Activated naive CD4-positive, alpha-beta T cell treated with anti-CD3 and anti-CD28 coated beads, Interleukin-2, amount 50 U/mL, for 24 hours (primary cell): ENCODE results near the gene IL25.
A peak's percentile ranks its signal among the peaks of the same experiment; 100 is the strongest.
"Not testable (repeated sequence)": the region's sequence is repeated elsewhere in the genome, so short reads cannot be mapped to it uniquely, and the experiment has no call there.

Experiments used
- H3K27ac Mint-ChIP-seq: one replicate; pipeline ENCODE4 v1.8.0; 2021; ENCODE audit warnings: mild to moderate bottlenecking, mixed read lengths
- H3K27me3 Mint-ChIP-seq: one replicate; pipeline ENCODE4 v1.8.0; 2021; ENCODE audit warnings: mixed read lengths
- H3K36me3 Mint-ChIP-seq: one replicate; pipeline ENCODE4 v1.8.0; 2021; ENCODE audit warnings: mixed read lengths
- H3K4me1 Mint-ChIP-seq: one replicate; pipeline ENCODE4 v1.8.0; 2021; ENCODE audit warnings: mixed read lengths
- H3K4me3 Mint-ChIP-seq: one replicate; pipeline ENCODE4 v1.8.0; 2021; ENCODE audit warnings: mild to moderate bottlenecking, mixed read lengths
- H3K9me3 Mint-ChIP-seq: one replicate; pipeline ENCODE4 v1.8.0; 2021; ENCODE audit warnings: mixed read lengths

IL25 gene

DNA sequence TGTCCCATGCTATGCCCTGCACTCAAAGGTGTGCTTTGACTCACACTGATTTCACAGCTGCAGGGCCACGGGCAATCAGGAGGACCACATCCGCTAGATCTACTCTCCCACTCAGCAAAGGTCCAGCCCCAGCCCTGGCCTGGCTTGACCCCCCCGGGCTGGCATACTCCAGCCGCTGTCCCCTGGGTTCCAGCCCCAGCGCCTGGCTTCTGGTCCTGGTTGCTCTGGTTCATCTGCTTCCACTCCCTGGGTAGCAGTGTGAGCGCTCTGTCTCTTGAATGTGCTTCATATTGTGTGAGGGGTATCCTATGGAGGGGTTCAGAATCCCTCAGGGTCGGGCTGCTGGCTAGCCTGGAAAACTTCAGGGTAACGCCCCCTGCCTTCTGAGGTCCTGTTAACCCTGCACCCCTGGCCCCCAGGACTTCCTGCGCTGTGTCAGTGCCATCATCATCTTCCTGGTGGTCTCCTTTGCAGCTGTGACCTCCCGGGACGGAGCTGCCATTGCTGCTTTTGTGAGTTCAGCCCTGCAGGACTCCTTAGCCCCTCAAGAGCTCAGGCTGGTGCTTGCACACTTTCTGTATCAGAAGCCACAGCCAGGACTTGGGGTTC lies 6.1 kb downstream of the IL25 start:
- H3K9me3 Mint-ChIP-seq = no peaks in the 10 kb centered on the region
- no peaks in the 10 kb centered on the region for H3K4me1 Mint-ChIP-seq
- no peaks in the 10 kb centered on the region for H3K36me3 Mint-ChIP-seq
- H3K27me3 Mint-ChIP-seq = peaks cover 4% of the 10 kb centered on the region
- no peak overlapping the region for H3K4me3 Mint-ChIP-seq
- no peak overlapping the region for H3K27ac Mint-ChIP-seq

DNA sequence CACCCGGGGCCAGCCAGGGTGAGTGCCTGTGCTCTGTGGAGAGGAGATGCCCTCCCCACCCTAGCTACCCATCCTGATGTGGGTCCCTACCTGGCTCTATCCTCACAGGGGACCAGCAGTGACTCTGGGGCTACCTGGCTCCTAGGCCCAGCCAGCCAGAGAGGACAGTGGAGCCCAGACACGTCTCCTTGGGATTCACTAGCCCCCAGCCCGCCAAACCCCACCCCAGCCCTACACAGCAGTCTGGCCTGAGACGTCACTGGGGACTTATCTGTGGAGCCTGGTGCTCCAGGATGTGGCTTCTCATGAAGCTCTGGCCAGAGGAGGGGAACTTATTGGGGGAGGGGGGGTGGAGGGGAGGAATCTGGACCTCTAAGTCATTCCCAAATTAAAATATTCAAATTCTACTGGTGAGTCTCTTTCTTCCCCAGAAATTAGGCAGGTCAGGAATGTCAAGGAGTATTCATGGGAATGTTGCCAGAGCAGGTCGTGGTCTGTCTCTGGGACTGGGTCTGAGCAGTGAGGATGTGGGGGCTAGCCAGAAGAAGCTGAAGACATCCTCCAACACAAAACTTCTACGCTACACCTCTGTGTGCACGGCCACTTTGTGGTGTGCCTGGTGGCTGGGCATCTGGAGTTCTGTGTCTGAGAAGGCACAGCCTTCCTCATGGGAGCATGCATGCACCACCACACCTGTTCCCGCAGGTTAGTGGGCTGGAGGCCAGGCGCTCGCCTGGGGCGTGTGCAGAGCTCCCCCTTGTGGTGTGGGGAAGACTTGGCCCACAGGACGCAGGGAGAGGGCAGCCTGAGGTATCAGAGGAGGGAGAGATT lies 7.0 kb downstream of the IL25 start:
- H3K36me3 Mint-ChIP-seq = no peaks in the 10 kb centered on the region
- H3K27ac Mint-ChIP-seq = no peak overlapping the region
- H3K9me3 Mint-ChIP-seq = no peaks in the 10 kb centered on the region
- H3K4me3 Mint-ChIP-seq = no peak overlapping the region
- peaks cover 4% of the 10 kb centered on the region for H3K27me3 Mint-ChIP-seq
- H3K4me1 Mint-ChIP-seq = no peaks in the 10 kb centered on the region

DNA sequence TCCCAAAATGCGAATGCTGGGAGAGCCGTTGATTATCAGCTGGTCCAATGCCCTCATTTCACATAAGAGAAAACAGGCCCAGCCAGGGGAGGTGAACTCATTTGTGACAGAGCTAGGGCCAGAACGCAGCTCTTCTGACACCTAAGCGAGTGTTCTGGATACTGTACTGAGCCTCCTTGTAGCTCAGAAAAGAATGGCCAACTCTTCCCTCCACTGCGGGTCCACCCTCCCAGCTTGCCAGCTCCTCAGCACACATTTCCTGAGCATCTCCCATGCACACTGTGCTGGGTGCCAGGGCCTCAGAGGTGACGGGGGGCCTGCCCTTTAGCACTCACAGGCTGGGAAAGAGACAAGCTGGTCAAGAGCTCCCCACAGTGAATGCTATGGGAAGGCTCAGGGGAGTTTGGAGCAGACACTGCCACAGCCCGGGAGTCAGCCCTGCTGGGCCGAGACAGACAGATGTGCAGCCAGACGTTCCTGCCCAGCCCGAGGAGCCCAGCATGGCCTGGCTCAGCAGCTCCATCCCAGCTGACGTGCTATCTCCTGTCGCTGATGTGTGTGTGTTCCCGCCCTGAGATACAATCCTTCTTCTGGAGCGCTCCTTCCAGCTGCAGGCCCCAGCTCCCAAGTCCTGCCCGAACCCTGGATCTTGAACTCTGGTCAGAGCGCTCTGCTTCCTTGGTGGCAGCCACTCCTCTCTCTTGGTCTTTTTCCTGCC lies 7.7 kb downstream of the IL25 start:
- H3K36me3 Mint-ChIP-seq = no peaks in the 10 kb centered on the region
- peak overlapping the region; percentile 69 for H3K27ac Mint-ChIP-seq
- H3K27me3 Mint-ChIP-seq = peaks cover 4% of the 10 kb centered on the region
- no peak overlapping the region for H3K4me3 Mint-ChIP-seq
- H3K4me1 Mint-ChIP-seq = no peaks in the 10 kb centered on the region
- H3K9me3 Mint-ChIP-seq = no peaks in the 10 kb centered on the region

GRCh38 chr14:23380976-23381375 lies 8.4 kb downstream of the IL25 start:
- peaks cover 4% of the 10 kb centered on the region for H3K27me3 Mint-ChIP-seq
- H3K4me1 Mint-ChIP-seq = no peaks in the 10 kb centered on the region
- H3K27ac Mint-ChIP-seq = peak overlapping the region; percentile 69
- no peaks in the 10 kb centered on the region for H3K9me3 Mint-ChIP-seq
- H3K36me3 Mint-ChIP-seq = no peaks in the 10 kb centered on the region
- H3K4me3 Mint-ChIP-seq = no peak overlapping the region

DNA sequence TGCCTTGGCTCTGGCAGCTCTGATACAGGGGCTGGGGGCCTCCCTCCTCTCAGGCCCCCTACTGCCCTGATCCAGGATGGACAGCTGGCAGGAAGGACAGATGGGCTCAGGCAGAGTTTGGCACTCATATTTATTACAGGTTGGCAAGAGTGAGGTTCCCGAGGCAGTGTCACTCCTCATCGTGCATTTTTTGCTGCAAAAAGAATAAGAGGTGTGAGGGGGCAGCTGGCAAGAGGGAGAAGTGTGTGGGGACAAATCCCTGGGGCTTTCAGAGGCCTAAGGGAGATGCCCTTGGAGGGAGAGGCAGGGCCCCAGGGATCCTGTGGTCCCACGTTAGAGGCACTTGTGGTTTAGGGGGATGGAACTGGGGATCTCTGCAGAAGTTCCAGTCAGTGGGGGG lies 9.3 kb downstream of the IL25 start:
- no peak overlapping the region for H3K27ac Mint-ChIP-seq
- peaks cover 4% of the 10 kb centered on the region for H3K27me3 Mint-ChIP-seq

DNA sequence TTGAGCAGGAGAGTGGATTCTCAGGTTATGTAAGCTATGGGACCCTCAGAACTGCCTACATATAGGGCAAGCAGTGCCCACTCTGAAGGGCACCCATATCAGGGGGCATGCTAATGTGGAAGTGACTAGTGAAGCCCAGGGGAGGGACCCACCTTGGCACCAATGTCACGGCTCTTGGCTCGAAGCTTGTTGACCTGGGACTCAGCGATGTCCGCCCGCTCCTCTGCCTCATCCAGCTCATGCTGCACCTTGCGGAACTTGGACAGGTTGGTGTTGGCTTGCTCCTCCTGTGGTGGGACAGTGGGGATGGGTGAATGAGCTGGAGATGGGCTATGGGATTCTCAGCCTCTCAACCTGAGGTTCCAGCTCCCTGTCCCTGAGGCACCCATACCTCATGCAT lies 9.7 kb downstream of the IL25 start:
- H3K4me1 Mint-ChIP-seq = no peaks in the 10 kb centered on the region
- H3K4me3 Mint-ChIP-seq = no peak overlapping the region
- H3K27me3 Mint-ChIP-seq = peaks cover 4% of the 10 kb centered on the region
- H3K27ac Mint-ChIP-seq = no peak overlapping the region
- H3K36me3 Mint-ChIP-seq = no peaks in the 10 kb centered on the region
- H3K9me3 Mint-ChIP-seq = no peaks in the 10 kb centered on the region

More for the DNA sequence above, 9.3 kb downstream of the IL25 start:
- Mint-ChIP-seq H3K36me3 (no peaks in the 10 kb centered on the region), H3K4me3 (no peak overlapping the region), H3K9me3 (no peaks in the 10 kb centered on the region), H3K4me1 (no peaks in the 10 kb centered on the region)

GRCh38 chr14:23382731-23383440 lies 10.3 kb downstream of the IL25 start:
- H3K4me3 Mint-ChIP-seq = no peak overlapping the region
- H3K4me1 Mint-ChIP-seq = no peaks in the 10 kb centered on the region
- H3K27ac Mint-ChIP-seq = no peak overlapping the region
- H3K27me3 Mint-ChIP-seq = peaks cover 4% of the 10 kb centered on the region
- H3K9me3 Mint-ChIP-seq = no peaks in the 10 kb centered on the region
- H3K36me3 Mint-ChIP-seq = no peaks in the 10 kb centered on the region

GRCh38 chr14:23384364-23385080 lies 11.9 kb downstream of the IL25 start:
- H3K36me3 Mint-ChIP-seq = no peaks in the 10 kb centered on the region
- no peak overlapping the region for H3K27ac Mint-ChIP-seq
- H3K4me3 Mint-ChIP-seq = no peak overlapping the region
- H3K4me1 Mint-ChIP-seq = no peaks in the 10 kb centered on the region
- H3K9me3 Mint-ChIP-seq = no peaks in the 10 kb centered on the region
- H3K27me3 Mint-ChIP-seq = peaks cover 4% of the 10 kb centered on the region

GRCh38 chr14:23385244-23385641 lies 12.6 kb downstream of the IL25 start:
- no peaks in the 10 kb centered on the region for H3K4me1 Mint-ChIP-seq
- H3K9me3 Mint-ChIP-seq = no peaks in the 10 kb centered on the region
- H3K27me3 Mint-ChIP-seq = peaks cover 4% of the 10 kb centered on the region

GRCh38 chr14:23385642-23386265 lies 13.1 kb downstream of the IL25 start:
- Mint-ChIP-seq H3K27me3 (peaks cover 3% of the 10 kb centered on the region), H3K4me1 (no peaks in the 10 kb centered on the region), H3K27ac (no peak overlapping the region), H3K36me3 (no peaks in the 10 kb centered on the region), H3K4me3 (no peak overlapping the region), H3K9me3 (no peaks in the 10 kb centered on the region)

More at GRCh38 chr14:23385244-23385641, 12.6 kb downstream of the IL25 start:
- no peak overlapping the region for H3K4me3 Mint-ChIP-seq
- no peaks in the 10 kb centered on the region for H3K36me3 Mint-ChIP-seq
- peak overlapping the region; percentile 31 for H3K27ac Mint-ChIP-seq

DNA sequence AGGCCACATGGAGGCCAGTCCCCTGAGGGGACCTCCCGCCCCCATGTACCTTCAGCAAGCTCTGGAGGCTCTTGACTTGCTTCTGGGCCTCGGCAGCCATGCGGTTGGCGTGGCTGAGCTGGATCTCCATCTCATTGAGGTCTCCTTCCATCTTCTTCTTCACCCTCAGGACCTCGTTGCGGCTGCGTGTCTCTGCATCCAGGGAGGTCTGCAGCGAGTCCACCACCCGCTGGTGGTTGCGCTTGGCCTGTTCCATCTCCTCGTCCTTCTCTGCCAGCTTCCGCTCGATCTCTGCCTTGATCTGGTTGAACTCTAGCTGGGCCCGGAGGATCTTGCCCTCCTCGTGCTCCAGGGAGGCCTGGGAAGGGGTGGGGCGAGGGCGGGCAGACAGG lies 13.7 kb downstream of the IL25 start:
- H3K9me3 Mint-ChIP-seq, H3K4me1 Mint-ChIP-seq, H3K36me3 Mint-ChIP-seq, H3K4me3 Mint-ChIP-seq, H3K27ac Mint-ChIP-seq, H3K27me3 Mint-ChIP-seq: not testable (repeated sequence)

DNA sequence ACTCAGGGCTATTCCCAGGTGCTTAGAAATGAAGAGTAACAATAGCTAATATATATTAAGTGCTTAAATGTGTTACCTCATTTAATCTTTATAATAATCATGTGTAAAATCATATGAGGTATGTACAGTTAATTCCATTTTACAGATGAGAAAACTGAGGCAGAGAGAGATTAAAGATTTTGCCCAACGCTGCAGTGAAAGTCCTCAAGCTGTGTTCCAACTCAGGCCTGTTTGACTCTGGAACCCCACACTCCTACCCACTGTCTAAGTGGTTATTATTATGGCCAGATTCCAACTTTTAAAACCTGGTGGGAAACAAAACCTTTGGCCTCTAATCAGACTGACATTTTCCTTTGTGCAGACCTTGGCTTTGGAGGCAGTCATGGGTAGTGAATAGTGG lies 14.4 kb downstream of the IL25 start:
- H3K36me3 Mint-ChIP-seq = no peaks in the 10 kb centered on the region
- no peak overlapping the region for H3K27ac Mint-ChIP-seq
- H3K27me3 Mint-ChIP-seq = no peaks in the 10 kb centered on the region
- H3K9me3 Mint-ChIP-seq = no peaks in the 10 kb centered on the region
- H3K4me1 Mint-ChIP-seq = no peaks in the 10 kb centered on the region
- no peak overlapping the region for H3K4me3 Mint-ChIP-seq

DNA sequence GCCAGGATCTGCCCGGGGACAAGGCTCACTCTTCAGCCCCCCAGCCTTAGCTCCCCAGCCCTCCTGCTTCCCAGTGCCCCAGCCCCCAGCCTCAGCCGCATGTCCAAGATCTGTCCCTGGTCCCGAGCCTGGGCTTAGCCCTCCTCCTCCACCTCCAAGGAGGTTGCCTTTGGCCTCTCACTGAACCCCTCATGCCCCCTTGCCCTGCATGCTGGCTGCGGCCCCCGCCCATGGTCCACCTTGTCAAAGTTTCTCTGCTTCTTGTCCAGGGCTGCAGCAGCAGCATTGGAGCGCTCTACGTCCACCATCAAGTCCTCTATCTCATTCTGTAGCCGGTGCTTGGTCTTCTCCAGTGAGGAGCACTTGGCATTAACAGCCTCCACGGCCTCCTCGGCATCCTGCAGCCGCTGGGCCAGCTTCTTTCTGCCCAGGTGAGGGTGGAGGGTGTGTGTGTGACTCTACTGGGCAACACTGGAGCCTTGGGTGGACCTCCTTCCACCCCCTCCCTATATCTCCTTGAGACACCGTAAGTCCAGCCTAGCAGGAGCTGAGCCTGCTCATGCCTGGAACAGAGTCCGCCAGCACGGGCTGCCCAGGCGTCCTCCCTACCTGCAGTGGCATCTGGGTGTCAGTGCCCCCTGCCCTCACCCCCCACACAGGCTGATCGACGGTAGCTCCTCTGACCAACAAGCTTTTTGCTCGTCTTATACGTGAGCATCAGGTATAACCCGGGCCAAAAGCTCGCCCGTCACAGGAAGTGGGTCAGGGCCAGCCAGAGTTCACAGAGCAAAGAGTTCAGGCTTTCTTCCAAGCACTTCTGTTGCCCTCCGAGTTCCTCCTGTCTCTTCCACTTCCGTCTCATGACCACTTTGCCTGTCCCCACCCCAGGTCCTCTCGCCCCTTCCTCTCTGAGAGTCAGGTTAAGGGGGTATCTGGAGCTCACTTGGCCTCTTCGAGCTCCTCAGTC lies 15.6 kb downstream of the IL25 start:
- Mint-ChIP-seq H3K4me3 (no peak overlapping the region), H3K27me3 (no peaks in the 10 kb centered on the region), H3K9me3 (no peaks in the 10 kb centered on the region), H3K27ac (no peak overlapping the region), H3K4me1 (no peaks in the 10 kb centered on the region), H3K36me3 (no peaks in the 10 kb centered on the region)

DNA sequence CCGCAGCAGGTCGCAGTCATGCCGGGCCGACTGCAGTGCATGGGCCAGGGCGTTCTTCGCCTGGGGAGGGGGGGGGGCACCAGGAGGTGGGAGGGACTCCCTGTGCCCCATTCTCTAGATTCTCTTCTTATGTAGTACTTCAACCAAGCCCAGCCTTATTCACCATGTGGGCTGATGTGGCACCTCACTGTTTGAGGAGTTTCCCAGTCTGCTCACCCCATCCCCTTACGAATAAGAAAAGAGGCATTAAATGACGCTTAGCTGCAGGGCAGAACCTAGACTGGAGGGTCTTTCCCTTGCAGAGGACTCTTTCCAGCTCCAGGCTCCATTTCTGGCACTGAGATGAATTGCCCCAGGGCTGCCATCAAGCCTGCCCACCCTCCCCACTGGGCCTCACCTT lies 16.4 kb downstream of the IL25 start:
- H3K4me1 Mint-ChIP-seq = no peaks in the 10 kb centered on the region
- H3K4me3 Mint-ChIP-seq = no peak overlapping the region
- H3K36me3 Mint-ChIP-seq = no peaks in the 10 kb centered on the region
- no peaks in the 10 kb centered on the region for H3K27me3 Mint-ChIP-seq
- H3K27ac Mint-ChIP-seq = no peak overlapping the region
- no peaks in the 10 kb centered on the region for H3K9me3 Mint-ChIP-seq
